Measurements from ENCODE around the gene PDE3B. TPM values are rescaled to one million over a fixed set of nuclear protein-coding genes. Genes with fewer than 3 reads are reported as not detected.
"Not testable (repeated sequence)": the region's sequence is repeated elsewhere in the genome, so short reads cannot be mapped to it uniquely, and the experiment has no call there.

PDE3B gene
- polyA plus RNA-seq, 1 donor (not counting 4 experiments of a cell fraction or from before 2014, with no cell fraction given): 0.01 TPM

GRCh38 chr11:14860511-14860910, 216.9 kb downstream of the PDE3B start:
- H3K79me2 ChIP-seq (ENCODE audit: control insufficient read depth, insufficient read depth, low read length): no peaks in the 10 kb centered on the region
- DNase-seq (ENCODE audit: low read depth, low spot score) (no peak), FAIRE-seq (no peak)
- H3K9ac ChIP-seq (ENCODE audit: control insufficient read depth, extremely low read depth, insufficient read depth, low read length): no peak overlapping the region
- H3K36me3 ChIP-seq (ENCODE audit: control insufficient read depth in 2 of 2, extremely low read depth in 1 of 2, insufficient read depth in 2 of 2, low read length in 2 of 2): no peaks in the 10 kb centered on the region
- dilution Hi-C loops (cut with MboI; ENCODE audit: extremely low pct_ligation_motif_present, low sequenced_read_pairs): no loop called here
- H3K4me2 ChIP-seq (ENCODE audit: control insufficient read depth, extremely low read depth, insufficient read depth, low read depth, low read length): no peak overlapping the region
- no peak overlapping the region for H3K27ac ChIP-seq (ENCODE audit: control insufficient read depth, insufficient read depth, low read length)
- no peak for TF ChIP-seq EZH2 (IDR thresholded peaks at IDR 0.05; ENCODE audit: low read length)
- no peak for TF ChIP-seq CTCF (optimal IDR thresholded peaks at IDR 0.05 in 1 of 3, IDR thresholded peaks at IDR 0.05 in 1 of 3, conservative IDR thresholded peaks at IDR 0.05 in 1 of 3; ENCODE audit: extremely low read depth in 1 of 3, insufficient read depth in 2 of 3, low read length in 3 of 3)
- no peak overlapping the region for H3K4me3 ChIP-seq (ENCODE audit: control insufficient read depth in 2 of 3, extremely low read depth in 1 of 3, insufficient read depth in 2 of 3, low read depth in 1 of 3, low read length in 3 of 3)
- H2AFZ ChIP-seq (ENCODE audit: control insufficient read depth, low read length): no peak overlapping the region
- H3K9me3 ChIP-seq (ENCODE audit: control insufficient read depth, low read depth, low read length): no peaks in the 10 kb centered on the region
- H4K20me1 ChIP-seq (ENCODE audit: control insufficient read depth, extremely low read depth, insufficient read depth, low read length): no peaks in the 10 kb centered on the region
- H3K27me3 ChIP-seq (ENCODE audit: control insufficient read depth, extremely low read depth, insufficient read depth, low read length): peaks cover 3% of the 10 kb centered on the region
- no peaks in the 10 kb centered on the region for H3K9me1 ChIP-seq (ENCODE audit: control insufficient read depth, extremely low read depth, insufficient read depth, low read length)
- H3K4me1 ChIP-seq (ENCODE audit: control insufficient read depth, extremely low read depth, insufficient read depth, low read length): no peaks in the 10 kb centered on the region

- FAIRE-seq: no peak
- Histone ChIP-seq H4K20me1 (ENCODE audit: control insufficient read depth, extremely low read depth, insufficient read depth, low read length) (no peaks in the 10 kb centered on the region), H3K27me3 (ENCODE audit: control insufficient read depth, extremely low read depth, insufficient read depth, low read length) (peaks cover 3% of the 10 kb centered on the region), H3K4me2 (ENCODE audit: control insufficient read depth, extremely low read depth, insufficient read depth, low read depth, low read length) (no peak overlapping the region), H2AFZ (ENCODE audit: control insufficient read depth, low read length) (no peak overlapping the region), H3K4me1 (ENCODE audit: control insufficient read depth, extremely low read depth, insufficient read depth, low read length) (no peaks in the 10 kb centered on the region), H3K9ac (ENCODE audit: control insufficient read depth, extremely low read depth, insufficient read depth, low read length) (no peak overlapping the region), H3K9me3 (ENCODE audit: control insufficient read depth, low read depth, low read length) (no peaks in the 10 kb centered on the region), H3K36me3 (ENCODE audit: control insufficient read depth in 2 of 2, extremely low read depth in 1 of 2, insufficient read depth in 2 of 2, low read length in 2 of 2) (no peaks in the 10 kb centered on the region), H3K9me1 (ENCODE audit: control insufficient read depth, extremely low read depth, insufficient read depth, low read length) (no peaks in the 10 kb centered on the region), H3K4me3 (ENCODE audit: control insufficient read depth in 2 of 3, extremely low read depth in 1 of 3, insufficient read depth in 2 of 3, low read depth in 1 of 3, low read length in 3 of 3) (no peak overlapping the region), H3K79me2 (ENCODE audit: control insufficient read depth, insufficient read depth, low read length) (no peaks in the 10 kb centered on the region), H3K27ac (ENCODE audit: control insufficient read depth, insufficient read depth, low read length) (no peak overlapping the region)
- dilution Hi-C loops (cut with MboI; ENCODE audit: extremely low pct_ligation_motif_present, low sequenced_read_pairs): no loop called here
- no peak for DNase-seq (ENCODE audit: low read depth, low spot score)
- TF ChIP-seq CTCF (optimal IDR thresholded peaks at IDR 0.05 in 1 of 3, IDR thresholded peaks at IDR 0.05 in 1 of 3, conservative IDR thresholded peaks at IDR 0.05 in 1 of 3; ENCODE audit: extremely low read depth in 1 of 3, insufficient read depth in 2 of 3, low read length in 3 of 3): no peak
- no peak for TF ChIP-seq EZH2 (IDR thresholded peaks at IDR 0.05; ENCODE audit: low read length)
Measured at GRCh38 chr11:14861680-14862079, 218.1 kb downstream of the PDE3B start.

- H3K36me3 ChIP-seq (ENCODE audit: control insufficient read depth in 2 of 2, extremely low read depth in 1 of 2, insufficient read depth in 2 of 2, low read length in 2 of 2); H3K27ac ChIP-seq (ENCODE audit: control insufficient read depth, insufficient read depth, low read length); H4K20me1 ChIP-seq (ENCODE audit: control insufficient read depth, extremely low read depth, insufficient read depth, low read length); H3K79me2 ChIP-seq (ENCODE audit: control insufficient read depth, insufficient read depth, low read length); H3K4me1 ChIP-seq (ENCODE audit: control insufficient read depth, extremely low read depth, insufficient read depth, low read length); DNase-seq (ENCODE audit: low read depth, low spot score); H3K4me2 ChIP-seq (ENCODE audit: control insufficient read depth, extremely low read depth, insufficient read depth, low read depth, low read length); H3K27me3 ChIP-seq (ENCODE audit: control insufficient read depth, extremely low read depth, insufficient read depth, low read length); H3K9me1 ChIP-seq (ENCODE audit: control insufficient read depth, extremely low read depth, insufficient read depth, low read length); FAIRE-seq; H3K9me3 ChIP-seq (ENCODE audit: control insufficient read depth, low read depth, low read length); dilution Hi-C loops (cut with MboI; ENCODE audit: extremely low pct_ligation_motif_present, low sequenced_read_pairs); H3K4me3 ChIP-seq (ENCODE audit: control insufficient read depth in 2 of 3, extremely low read depth in 1 of 3, insufficient read depth in 2 of 3, low read depth in 1 of 3, low read length in 3 of 3); H2AFZ ChIP-seq (ENCODE audit: control insufficient read depth, low read length); H3K9ac ChIP-seq (ENCODE audit: control insufficient read depth, extremely low read depth, insufficient read depth, low read length): not testable (repeated sequence)
Measured at GRCh38 chr11:14863775-14864174, 220.2 kb downstream of the PDE3B start.

Measured in keratinocyte (primary cell).